HCT116 (cell line): ENCODE measurements around the gene CDK5R1. TPM values are rescaled to one million over a fixed set of nuclear protein-coding genes. Genes with fewer than 3 reads are reported as not detected.

Experiments
- ATAC-seq: fragments of 200-7000 bp; cut with Tn5 transposase; 2 replicates; pipeline ENCODE4 v1.9.1; 2020; ENCODE audit warnings: mild to moderate bottlenecking, moderate library complexity
- BruUV-seq: library from RNA; stranded (reverse); fragments of 400-500 nt; replicated peaks from 2 replicates; lab custom pipeline; 2021; lab: Mats Ljungman, UMichigan
- CTCF ChIA-PET: fragments of 300-600 bp; sonication (Branson Sonifier 250); formaldehyde crosslinking; loops from one replicate; lab custom pipeline; 2021; ENCODE audit warnings: antibody characterized with exemption; lab: Charles Lee
- POLR2A ChIA-PET: fragments of 300-600, 350-600 bp; sonication (Branson Sonifier 250); formaldehyde crosslinking; loops from one replicate; lab custom pipeline; 2021; ENCODE audit warnings: antibody characterized with exemption; lab: Charles Lee
- RAD21 ChIA-PET, 2 experiments: fragments of 300-600 bp; sonication (Branson Sonifier 250); formaldehyde crosslinking; loops; one replicate each; lab custom pipeline; 2023; ENCODE audit warnings: low total read pairs in 2 of 2; ENCODE audit not compliant: uncharacterized antibody in 2 of 2, unreplicated experiment in 2 of 2, low non-redundant PET in 1 of 2; lab: Charles Lee
- DNase-seq: peaks from one replicate; pipeline ENCODE4 v3.0.0-alpha.2; 2010; ENCODE audit warnings: low read depth, low spot score
- H2AFZ ChIP-seq: fragments of 200-600 bp; shearing (Covaris generic), sonication (generic); 2 replicates; pipeline ENCODE4 v1.6.1; 2017; ENCODE audit warnings: low read depth, mixed run types, mixed read lengths, antibody characterized with exemption, low read length; ENCODE audit not compliant: poor library complexity, severe bottlenecking
- H3K27ac ChIP-seq: 2 replicates; pipeline ENCODE4 v1.5.1; 2012; ENCODE audit warnings: low read depth, low read length
- H3K27me3 ChIP-seq: fragments of 200-600 bp; sonication (generic); 2 replicates; pipeline ENCODE4 v1.6.1; 2016; ENCODE audit warnings: mixed run types, low read length, mixed read lengths; ENCODE audit not compliant: insufficient read depth
- H3K36me3 ChIP-seq, 2 experiments: fragments of 200-500 bp in 1 of 2; fragments of 200-600 bp in 1 of 2; sonication (Bioruptor generic) in 1 of 2; sonication (generic) in 1 of 2; 2 replicates each; pipeline versions ENCODE4 v1.5.1 to v1.6.1; 2014 to 2016; ENCODE audit warnings: low read length in 2 of 2, inconsistent platforms in 1 of 2, mixed read lengths in 1 of 2, mixed run types in 1 of 2; ENCODE audit not compliant: insufficient read depth in 2 of 2, control insufficient read depth in 1 of 2
- H3K4me1 ChIP-seq, 2 experiments: fragments of 200-600 bp in 1 of 2; sonication (generic) in 1 of 2; 2 replicates each; pipeline versions ENCODE4 v1.5.1 to v1.6.1; 2012 to 2017; ENCODE audit warnings: low read length in 2 of 2, inconsistent platforms in 1 of 2, mild to moderate bottlenecking in 1 of 2, mixed read lengths in 1 of 2, mixed run types in 1 of 2, moderate library complexity in 1 of 2; ENCODE audit not compliant: insufficient read depth in 2 of 2, control insufficient read depth in 1 of 2
- H3K4me2 ChIP-seq: fragments of 200-600 bp; sonication (generic); 2 replicates; pipeline ENCODE4 v1.6.1; 2017; ENCODE audit warnings: mixed run types, low read length, mixed read lengths
- H3K4me3 ChIP-seq, 2 experiments: fragments of 200-600 bp in 1 of 2; sonication (generic) in 1 of 2; replicated peaks in 1 of 2; 2 replicates each; pipeline ENCODE4 v1.5.1; 2011 to 2016; ENCODE audit warnings: low read length in 2 of 2, control low read depth in 1 of 2, low read depth in 1 of 2, mild to moderate bottlenecking in 1 of 2, mixed read lengths in 1 of 2, mixed run types in 1 of 2
- H3K79me2 ChIP-seq: fragments of 200-600 bp; sonication (generic); 2 replicates; pipeline ENCODE4 v1.6.1; 2017; ENCODE audit warnings: mild to moderate bottlenecking, mixed run types, low read length, moderate library complexity, mixed read lengths; ENCODE audit not compliant: insufficient read depth
- H3K9ac ChIP-seq: fragments of 200-600 bp; sonication (generic); 2 replicates; pipeline ENCODE4 v1.6.1; 2016; ENCODE audit warnings: low read length, mixed read lengths
- H3K9me2 ChIP-seq: fragments of 200-600 bp; sonication (generic), shearing (Covaris generic); 2 replicates; pipeline ENCODE4 v1.6.1; 2017; ENCODE audit warnings: mixed run types, mild to moderate bottlenecking, moderate library complexity; ENCODE audit not compliant: insufficient read depth
- H3K9me3 ChIP-seq, 2 experiments: fragments of 200-500 bp in 1 of 2; fragments of 200-600 bp in 1 of 2; sonication (Bioruptor generic) in 1 of 2; sonication (generic) in 1 of 2; 2 replicates each; pipeline ENCODE4 v1.6.1; 2014 to 2017; ENCODE audit warnings: low read length in 2 of 2, mixed read lengths in 2 of 2, inconsistent platforms in 1 of 2, low read depth in 1 of 2, mild to moderate bottlenecking in 1 of 2, mixed run types in 1 of 2, moderate library complexity in 1 of 2; ENCODE audit not compliant: control insufficient read depth in 1 of 2, insufficient read depth in 1 of 2
- H4K20me1 ChIP-seq: fragments of 200-600 bp; sonication (generic), shearing (Covaris generic); 2 replicates; pipeline ENCODE4 v1.6.1; 2017; ENCODE audit warnings: mixed run types, mild to moderate bottlenecking, moderate library complexity; ENCODE audit not compliant: insufficient read depth
- CBX3 ChIP-seq: IDR thresholded peaks from 2 replicates; pipeline ENCODE4 v1.6.1; 2012; ENCODE audit warnings: low read depth
- CEBPB ChIP-seq: IDR thresholded peaks from 2 replicates; pipeline ENCODE4 v1.6.1; 2012; ENCODE audit warnings: low read depth
- ELF1 ChIP-seq: IDR thresholded peaks from 2 replicates; pipeline ENCODE4 v1.6.1; 2012; ENCODE audit warnings: low read depth, borderline replicate concordance
- EZH2phosphoT487 ChIP-seq: fragments of 200-600 bp; IDR thresholded peaks from 2 replicates; pipeline ENCODE4 v1.6.1; 2018; ENCODE audit warnings: antibody characterized with exemption, borderline replicate concordance
- FOSL1 ChIP-seq: IDR thresholded peaks from 2 replicates; pipeline ENCODE4 v1.6.1; 2012; ENCODE audit warnings: low read depth
- JUND ChIP-seq: IDR thresholded peaks from 2 replicates; pipeline ENCODE4 v1.6.1; 2012
- MAX ChIP-seq: IDR thresholded peaks from 2 replicates; pipeline ENCODE4 v1.6.1; 2012
- RAD21 ChIP-seq: IDR thresholded peaks from 2 replicates; pipeline ENCODE4 v1.6.1; 2012; ENCODE audit warnings: low read depth, mild to moderate bottlenecking
- REST ChIP-seq: IDR thresholded peaks from 2 replicates; pipeline ENCODE4 v1.6.1; 2012; ENCODE audit warnings: low read depth
- SIN3A ChIP-seq: IDR thresholded peaks from 2 replicates; pipeline ENCODE4 v1.6.1; 2012; ENCODE audit warnings: low read depth
- SRF ChIP-seq: IDR thresholded peaks from 2 replicates; pipeline ENCODE4 v1.6.1; 2012; ENCODE audit warnings: low read depth
- YY1 ChIP-seq: IDR thresholded peaks from 2 replicates; pipeline ENCODE4 v1.6.1; 2011; ENCODE audit warnings: low read length, low read depth, moderate library complexity, mild to moderate bottlenecking; ENCODE audit not compliant: insufficient replicate concordance; ENCODE audit errors: extremely low read depth
- intact Hi-C: fragments of 100-400 bp; cut with micrococcal nuclease; formaldehyde crosslinking; loops from 2 replicates; pipeline ENCODE4 v1.10.0; 2022
- total RNA-seq: library from RNA; stranded (reverse); gene quantifications from one replicate; pipeline ENCODE4 v1.2.1, GENCODE V29; 2021; ENCODE audit not compliant: unreplicated experiment

The CDK5R1 gene
- total RNA-seq, 1 experiment from 2014 or later = 5.4 TPM

GRCh38 chr17:32489320-32490100, 2.7 kb downstream of the CDK5R1 start:
- DNase-seq (no peak), ATAC-seq (no peak)
- BruUV-seq = TSS peak; percentile 37
- no peaks in the 10 kb centered on the region for H3K27me3 ChIP-seq
- H3K27ac ChIP-seq = no peak overlapping the region
- no peak overlapping the region for H3K4me3 ChIP-seq
- no peak overlapping the region for H2AFZ ChIP-seq
- no peaks in the 10 kb centered on the region for H3K9me3 ChIP-seq
- ChIA-PET POLR2A (no interaction called here), RAD21 (no interaction called here), CTCF (no interaction called here)
- no peaks in the 10 kb centered on the region for H3K9me2 ChIP-seq
- H4K20me1 ChIP-seq = no peaks in the 10 kb centered on the region
- no peak overlapping the region for H3K4me2 ChIP-seq
- TF ChIP-seq EZH2phosphoT487 (no peak), YY1 (no peak), SRF (no peak), FOSL1 (no peak)
- H3K9ac ChIP-seq = no peak overlapping the region
- peaks cover 15 to 33% of the 10 kb centered on the region in 2 experiments for H3K4me1 ChIP-seq
- H3K79me2 ChIP-seq = no peaks in the 10 kb centered on the region
- intact Hi-C loops = no loop called here
- H3K36me3 ChIP-seq = no peaks in the 10 kb centered on the region; a peak in 1 of 4 replicates

GRCh38 chr17:32490101-32490482, 3.3 kb downstream of the CDK5R1 start:
- Histone ChIP-seq H3K27ac (no peak overlapping the region), H3K9me2 (no peaks in the 10 kb centered on the region)
- TF ChIP-seq CBX3 (no peak), EZH2phosphoT487 (no peak), SIN3A (no peak), CEBPB (no peak), MAX (no peak), ELF1 (no peak), RAD21 (no peak), REST (no peak), JUND (no peak)
- TF ChIP-seq, all 23 proteins: peak for 0
- Histone ChIP-seq H3K4me1 (peaks cover 15 to 33% of the 10 kb centered on the region in 2 experiments), H3K79me2 (no peaks in the 10 kb centered on the region), H3K9ac (no peak overlapping the region), H3K4me2 (no peak overlapping the region), H3K4me3 (no peak overlapping the region), H3K27me3 (no peaks in the 10 kb centered on the region), H3K9me3 (no peaks in the 10 kb centered on the region), H3K36me3 (no peaks in the 10 kb centered on the region; a peak in 1 of 4 replicates), H4K20me1 (no peaks in the 10 kb centered on the region), H2AFZ (no peak overlapping the region)
- POLR2A ChIA-PET = no interaction called here
- ATAC-seq = no peak
- DNase-seq = no peak
- BruUV-seq = no TSS peak
- intact Hi-C loops = no loop called here
- RAD21 ChIA-PET = no interaction called here
- CTCF ChIA-PET = no interaction called here
